Placental pericyte (primary cell): Measurements from ENCODE around the gene MT1M. TPM values are rescaled to one million over a fixed set of nuclear protein-coding genes. Genes with fewer than 3 reads are reported as not detected.

Experiments used
- total RNA-seq: library from RNA; depleted of rRNA; stranded (reverse); fragments of >200 nt; gene quantifications from 2 replicates; pipeline ENCODE4 v1.2.3, GENCODE V29; 2012

Gene MT1M
- 0.88 and 1.1 TPM in 2 replicates for total RNA-seq

DNA sequence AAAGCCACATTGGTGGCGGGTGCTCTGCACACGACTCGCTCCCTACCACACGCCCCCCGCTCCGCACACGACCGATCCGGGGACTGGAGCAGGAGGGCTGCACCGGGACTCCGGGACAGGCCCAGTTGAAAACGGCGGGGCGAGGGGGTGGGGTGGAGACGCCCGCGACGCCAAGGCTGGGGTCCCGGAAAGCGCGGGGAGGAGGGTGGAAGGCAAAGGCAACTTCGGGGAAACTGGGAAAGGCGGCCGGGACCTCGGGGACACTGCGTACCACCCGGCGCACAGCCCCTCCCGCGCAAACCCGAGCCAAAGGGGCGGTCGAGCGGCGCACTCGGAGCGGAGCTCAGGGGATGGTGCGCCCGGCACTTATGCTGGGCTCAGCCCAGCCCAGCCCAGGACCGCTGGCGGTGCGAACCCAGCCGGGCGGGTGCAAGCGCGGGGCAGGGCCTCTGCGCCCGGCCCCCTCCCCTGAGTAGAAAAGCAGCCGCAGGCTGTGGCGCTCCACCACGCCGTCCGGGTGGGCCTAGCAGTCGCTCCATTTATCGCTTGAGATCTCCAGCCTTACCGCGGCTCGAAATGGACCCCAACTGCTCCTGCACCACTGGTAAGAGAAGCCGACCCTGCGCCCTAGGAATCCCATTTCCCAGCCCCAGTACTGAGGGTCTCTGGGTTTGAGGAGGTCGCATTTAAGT is at the start of gene MT1M:
Gene MT1M, plus strand, starts transcription at position 504 of the 692 bp plus-strand sequence. Its CDS starts 73 bp downstream, at position 577.

DNA sequence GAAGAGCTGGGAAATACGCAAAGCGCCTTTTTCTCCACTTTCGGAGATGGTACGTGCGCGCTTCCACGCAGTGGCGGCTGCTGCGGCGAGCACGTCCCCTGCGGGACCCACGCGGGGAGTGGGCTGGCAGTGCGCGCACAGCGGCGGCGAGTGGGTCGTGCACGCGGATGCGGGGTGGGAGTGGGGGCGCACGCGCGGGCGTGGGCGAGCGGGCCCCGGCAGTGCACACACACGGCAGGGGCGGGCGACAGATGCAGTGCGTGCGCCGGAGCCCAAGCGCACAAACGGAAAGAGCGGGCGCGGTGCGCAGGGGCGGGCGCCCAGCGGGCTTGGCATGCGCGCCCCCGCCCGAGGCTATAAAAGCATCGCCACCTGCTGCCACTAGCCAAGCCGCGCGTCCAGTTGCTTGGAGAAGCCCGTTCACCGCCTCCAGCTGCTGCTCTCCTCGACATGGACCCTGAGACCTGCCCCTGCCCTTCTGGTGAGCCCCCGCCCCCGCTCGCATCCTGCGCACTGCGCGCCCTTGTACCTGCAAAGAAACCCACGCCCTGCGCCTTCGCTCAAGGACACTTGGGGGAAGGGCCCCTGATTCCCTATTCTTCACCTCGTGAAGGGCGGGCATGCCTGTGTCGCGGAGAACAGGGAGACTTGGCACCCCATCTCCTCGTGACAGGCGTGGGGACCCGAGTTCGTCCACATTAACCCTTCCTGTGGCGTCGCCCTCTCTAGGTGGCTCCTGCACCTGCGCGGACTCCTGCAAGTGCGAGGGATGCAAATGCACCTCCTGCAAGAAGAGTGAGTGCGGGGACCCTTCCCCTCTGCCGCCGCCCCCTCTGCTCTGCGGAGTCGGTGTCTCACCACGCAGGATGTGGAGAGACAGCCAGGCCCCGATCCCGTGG is 43.1 kb upstream of the MT1M start, which contains the start of gene MT3:
Gene MT3, plus strand, starts transcription at position 388 of the 899 bp plus-strand sequence. Its CDS starts 63 bp downstream, at position 451.

DNA sequence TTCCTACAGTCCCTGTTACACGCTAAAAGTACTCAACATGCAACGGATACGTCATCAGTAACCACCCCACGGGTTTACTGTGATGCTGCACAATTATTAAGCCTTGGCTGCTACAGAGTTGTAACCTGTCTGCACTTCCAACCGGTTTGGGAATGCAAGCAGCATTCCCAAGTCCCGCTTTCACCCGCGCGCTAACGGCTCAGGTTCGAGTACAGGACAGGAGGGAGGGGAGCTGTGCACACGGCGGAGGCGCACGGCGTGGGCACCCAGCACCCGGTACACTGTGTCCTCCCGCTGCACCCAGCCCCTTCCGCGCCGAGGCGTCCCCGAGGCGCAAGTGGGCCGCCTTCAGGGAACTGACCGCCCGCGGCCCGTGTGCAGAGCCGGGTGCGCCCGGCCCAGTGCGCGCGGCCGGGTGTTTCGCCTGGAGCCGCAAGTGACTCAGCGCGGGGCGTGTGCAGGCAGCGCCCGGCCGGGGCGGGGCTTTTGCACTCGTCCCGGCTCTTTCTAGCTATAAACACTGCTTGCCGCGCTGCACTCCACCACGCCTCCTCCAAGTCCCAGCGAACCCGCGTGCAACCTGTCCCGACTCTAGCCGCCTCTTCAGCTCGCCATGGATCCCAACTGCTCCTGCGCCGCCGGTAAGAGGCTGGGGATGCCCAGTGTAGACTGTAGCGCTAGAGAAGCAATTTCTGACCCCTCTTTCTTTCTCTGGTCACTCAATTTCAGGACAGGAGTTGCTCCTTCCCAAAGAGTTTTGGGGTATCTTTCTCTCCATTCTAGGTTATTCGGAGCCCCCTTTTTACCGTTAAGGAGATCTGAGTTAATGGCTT is 24.2 kb upstream of the MT1M start, which contains the start of gene MT2A:
Gene MT2A, plus strand, starts transcription at position 542 of the 833 bp plus-strand sequence. Its CDS starts 72 bp downstream, at position 614.

DNA sequence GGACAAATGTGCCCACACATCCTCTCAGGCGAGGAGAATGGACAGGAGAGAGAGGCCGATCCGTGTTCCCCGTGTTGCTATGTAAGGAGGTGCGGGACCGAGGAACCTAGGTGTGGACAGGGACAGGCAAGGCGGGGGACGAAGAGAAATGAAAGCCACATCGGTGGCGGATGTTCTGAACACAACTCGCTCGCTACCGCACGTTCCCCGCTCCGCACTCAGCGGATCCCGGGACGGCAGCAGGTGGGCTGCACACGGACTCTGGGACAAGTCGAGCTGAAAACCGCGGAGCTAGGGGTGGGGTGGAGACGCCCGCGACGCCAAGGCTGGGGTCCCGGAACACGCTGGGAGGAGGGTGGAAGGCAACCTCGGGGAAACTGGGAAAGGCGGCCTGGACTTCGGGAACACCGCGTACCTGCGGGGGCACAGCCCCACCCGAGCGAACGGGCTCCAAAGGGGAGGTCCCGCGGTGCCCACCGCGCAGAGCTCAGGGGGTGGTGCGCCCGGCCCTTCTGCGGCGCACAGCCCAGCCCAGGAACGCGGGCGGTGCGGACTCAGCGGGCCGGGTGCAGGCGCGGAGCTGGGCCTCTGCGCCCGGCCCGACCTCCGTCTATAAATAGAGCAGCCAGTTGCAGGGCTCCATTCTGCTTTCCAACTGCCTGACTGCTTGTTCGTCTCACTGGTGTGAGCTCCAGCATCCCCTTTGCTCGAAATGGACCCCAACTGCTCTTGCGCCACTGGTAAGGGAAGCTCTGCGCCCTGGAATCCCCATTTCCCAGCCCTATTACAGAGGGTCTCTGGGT is 7.1 kb upstream of the MT1M start, which contains the start of gene MT1E:
Gene MT1E, plus strand, starts transcription at position 642 of the 803 bp plus-strand sequence. Its CDS starts 71 bp downstream, at position 713.

DNA sequence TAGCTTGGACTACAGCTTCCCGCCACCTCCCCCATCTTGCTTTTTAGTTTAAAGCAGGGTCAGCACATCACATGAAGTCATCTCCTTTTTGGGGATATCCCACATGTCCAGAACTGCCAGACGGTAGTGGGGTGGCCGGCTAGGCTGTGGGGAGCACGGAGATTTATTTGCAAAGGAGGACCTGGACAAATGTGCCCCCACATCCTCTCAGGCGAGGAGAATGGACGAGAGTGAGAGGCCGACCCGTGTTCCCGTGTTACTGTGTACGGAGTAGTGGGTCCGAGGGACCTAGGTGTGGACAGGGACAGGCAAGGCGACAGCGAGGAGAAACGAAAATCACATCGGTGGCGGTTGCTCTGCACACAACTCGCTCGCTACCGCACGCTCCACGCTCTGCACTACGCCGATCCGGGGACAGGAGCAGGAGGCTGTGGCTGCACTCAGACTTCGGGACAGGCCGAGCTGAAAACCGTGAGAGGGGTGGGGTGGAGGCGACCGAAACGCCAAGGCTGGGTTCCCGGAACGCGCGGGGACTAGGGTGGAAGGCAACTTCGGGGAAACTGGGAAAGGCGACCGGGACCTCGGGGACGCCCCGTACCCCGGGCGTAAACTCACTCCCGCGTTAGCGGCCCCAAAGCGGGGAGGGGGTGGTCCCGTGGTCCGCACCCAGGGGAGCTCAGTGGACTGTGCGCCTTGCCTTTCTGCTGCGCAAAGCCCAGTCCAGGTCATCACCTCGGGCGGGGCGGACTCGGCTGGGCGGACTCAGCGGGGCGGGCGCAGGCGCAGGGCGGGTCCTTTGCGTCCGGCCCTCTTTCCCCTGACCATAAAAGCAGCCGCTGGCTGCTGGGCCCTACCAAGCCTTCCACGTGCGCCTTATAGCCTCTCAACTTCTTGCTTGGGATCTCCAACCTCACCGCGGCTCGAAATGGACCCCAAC is 5.6 kb downstream of the MT1M start, which contains the start of gene MT1A:
Gene MT1A, plus strand, starts transcription at position 853 of the 937 bp plus-strand sequence. Its CDS starts 73 bp downstream, at position 926.

GRCh38 chr16:56651586-56651985 is 19.1 kb downstream of the MT1M start, which contains the start of gene MT1B:
MT1B (plus strand) TSS chr16:56651886; CDS start chr16:56651954, 68 bp downstream.

DNA sequence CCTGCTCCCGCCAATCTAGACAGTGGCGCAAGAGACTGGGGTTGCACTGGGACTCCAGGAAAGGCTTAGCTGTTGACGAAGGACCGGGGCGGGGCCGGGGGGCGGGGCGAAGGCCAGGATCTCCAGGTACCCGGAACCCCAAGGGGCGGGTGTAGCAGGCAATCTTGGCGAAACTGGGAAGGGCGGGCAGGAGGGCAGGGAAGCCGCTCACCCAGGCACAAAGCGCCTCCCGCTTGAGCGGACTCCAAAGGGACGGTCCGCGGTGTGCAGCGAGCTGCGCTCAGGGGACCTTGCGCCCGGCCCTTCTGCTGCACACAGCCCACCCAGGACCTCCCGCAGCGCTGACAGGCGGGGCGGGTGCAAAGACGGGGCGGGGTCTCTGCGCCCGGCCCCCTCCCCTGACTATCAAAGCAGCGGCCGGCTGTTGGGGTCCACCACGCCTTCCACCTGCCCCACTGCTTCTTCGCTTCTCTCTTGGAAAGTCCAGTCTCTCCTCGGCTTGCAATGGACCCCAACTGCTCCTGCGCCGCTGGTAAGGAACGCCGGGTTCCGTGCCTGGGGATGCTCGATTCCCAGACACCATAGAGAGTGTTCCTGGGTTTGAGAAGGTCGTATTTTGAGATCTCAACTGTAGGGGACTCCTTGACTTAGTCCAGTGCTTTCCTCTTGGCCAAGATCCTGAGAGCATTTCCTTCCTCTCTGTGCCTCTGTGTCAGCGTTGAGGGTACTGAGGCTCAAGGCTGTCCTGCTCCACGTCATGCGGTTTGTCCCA is 25.3 kb downstream of the MT1M start, which contains the start of gene MT1F:
Gene MT1F, plus strand, starts transcription at position 405 of the 772 bp plus-strand sequence. Its CDS starts 100 bp downstream, at position 505.

GRCh38 chr16:56667581-56668571 is 35.4 kb downstream of the MT1M start, which contains the start of gene MT1G:
MT1G (minus strand) TSS chr16:56668065; CDS start chr16:56667993, 72 bp downstream.

GRCh38 chr16:56669005-56669839 is 36.8 kb downstream of the MT1M start, which contains the start of gene MT1H:
MT1H (plus strand) TSS chr16:56669814; CDS start chr16:56669885, 71 bp downstream.

GRCh38 chr16:56681939-56682702 is 49.7 kb downstream of the MT1M start, which contains the start of gene MT1X:
MT1X (plus strand) TSS chr16:56682470; CDS start chr16:56682541, 71 bp downstream.

Other genes starting within 250 kb of the MT1M start
- 268 and 384 TPM in 2 replicates for gene AMFR, start 207.1 kb upstream of the MT1M start, total RNA-seq
- 67.6 and 93.2 TPM in 2 replicates for gene NUDT21, start 181.3 kb upstream of the MT1M start, total RNA-seq
- 77.9 and 123 TPM in 2 replicates for gene OGFOD1, start 181.1 kb upstream of the MT1M start, total RNA-seq
- 36.1 and 40.0 TPM in 2 replicates for gene BBS2, start 112.6 kb upstream of the MT1M start, total RNA-seq
- gene MT4, start 67.6 kb upstream of the MT1M start, total RNA-seq = not detected in 2 replicates
- not detected in 2 replicates for gene MT3, start 43.1 kb upstream of the MT1M start, total RNA-seq
- 68.9 and 179 TPM in 2 replicates for gene MT2A, start 24.1 kb upstream of the MT1M start, total RNA-seq
- 90.4 and 152 TPM in 2 replicates for gene MT1E, start 6.9 kb upstream of the MT1M start, total RNA-seq
- not detected in 2 replicates for gene MT1A, start 6.0 kb downstream of the MT1M start, total RNA-seq
- not detected in 2 replicates for gene MT1B, start 19.2 kb downstream of the MT1M start, total RNA-seq
- not detected in 2 replicates for gene MT1F, start 25.3 kb downstream of the MT1M start, total RNA-seq
- gene MT1G, start 35.4 kb downstream of the MT1M start, total RNA-seq = not detected in 2 replicates
- not detected in 2 replicates for gene MT1H, start 37.2 kb downstream of the MT1M start, total RNA-seq
- 26.0 and 38.7 TPM in 2 replicates for gene MT1X, start 49.8 kb downstream of the MT1M start, total RNA-seq
- 36.1 and 98.2 TPM in 2 replicates for gene NUP93, start 97.5 kb downstream of the MT1M start, total RNA-seq
- not detected in 2 replicates for gene SLC12A3, start 232.5 kb downstream of the MT1M start, total RNA-seq